HEK293T (cell line): ENCODE data around the gene PRG3.

Experiments used
- CTCF ChIA-PET: fragments of 350-600 bp; formaldehyde crosslinking; extraction: SDS; loops from one replicate; lab custom pipeline; 2021; ENCODE audit warnings: antibody characterized with exemption, inconsistent platforms; lab: Yijun Ruan, JAX
- POLR2A ChIA-PET: fragments of 350-600 bp; formaldehyde crosslinking; extraction: SDS; loops from one replicate; lab custom pipeline; 2020; ENCODE audit warnings: antibody characterized with exemption, inconsistent platforms; lab: Yijun Ruan, JAX
- DNase-seq: peaks from one replicate; pipeline ENCODE4 v3.0.0; 2012; ENCODE audit warnings: mixed read lengths; ENCODE audit errors: extremely low spot score
- ARNT ChIP-seq: fragments of 450-650 bp; IDR thresholded peaks from 2 replicates; pipeline ENCODE4 v1.6.1; 2017; ENCODE audit warnings: mild to moderate bottlenecking
- BHLHE40 ChIP-seq: fragments of 450-650 bp; IDR thresholded peaks from 2 replicates; pipeline ENCODE4 v1.6.1; 2016; ENCODE audit warnings: mild to moderate bottlenecking, moderate library complexity, borderline replicate concordance
- CTBP1 ChIP-seq: fragments of 450-650 bp; IDR thresholded peaks from 2 replicates; pipeline ENCODE4 v1.6.1; 2016; ENCODE audit warnings: borderline replicate concordance
- ELF4 ChIP-seq: fragments of 450-650 bp; IDR thresholded peaks from 2 replicates; pipeline ENCODE4 v1.6.1; 2017; ENCODE audit warnings: antibody characterized with exemption
- FOXA1 ChIP-seq: fragments of 450-650 bp; IDR thresholded peaks from 2 replicates; pipeline ENCODE4 v1.6.1; 2016; ENCODE audit warnings: mild to moderate bottlenecking
- FOXK2 ChIP-seq: fragments of 450-650 bp; IDR thresholded peaks from 2 replicates; pipeline ENCODE4 v1.6.1; 2016; ENCODE audit warnings: mild to moderate bottlenecking
- FOXM1 ChIP-seq: fragments of 450-650 bp; IDR thresholded peaks from 2 replicates; pipeline ENCODE4 v1.6.1; 2017; ENCODE audit warnings: mild to moderate bottlenecking, borderline replicate concordance
- HDGF ChIP-seq: fragments of 450-650 bp; IDR thresholded peaks from 2 replicates; pipeline ENCODE4 v1.6.1; 2017; ENCODE audit warnings: antibody characterized with exemption, borderline replicate concordance
- L3MBTL2 ChIP-seq: fragments of 450-650 bp; conservative IDR thresholded peaks from 2 replicates; pipeline ENCODE4 v1.6.1; 2016; ENCODE audit warnings: mild to moderate bottlenecking
- LEF1 ChIP-seq: fragments of 450-650 bp; IDR thresholded peaks from 2 replicates; pipeline ENCODE4 v1.6.1; 2017; ENCODE audit warnings: mild to moderate bottlenecking, borderline replicate concordance
- NFRKB ChIP-seq: fragments of 450-650 bp; IDR thresholded peaks from 2 replicates; pipeline ENCODE4 v1.6.1; 2016; ENCODE audit warnings: mild to moderate bottlenecking, moderate library complexity
- SP1 ChIP-seq: fragments of 450-650 bp; IDR thresholded peaks from 2 replicates; pipeline ENCODE4 v1.6.1; 2017
- SUZ12 ChIP-seq: fragments of 450-650 bp; IDR thresholded peaks from 2 replicates; pipeline ENCODE4 v1.6.1; 2016; ENCODE audit warnings: mild to moderate bottlenecking
- TARDBP ChIP-seq: fragments of 450-650 bp; IDR thresholded peaks from 2 replicates; pipeline ENCODE4 v1.6.1; 2016
- ZNF384 ChIP-seq: fragments of 450-650 bp; IDR thresholded peaks from 2 replicates; pipeline ENCODE4 v1.6.1; 2016
- TF ChIP-seq, protein P1 (sequence below): fragments of 450-650 bp; IDR thresholded peaks from 2 replicates; pipeline ENCODE4 v1.6.1; 2016

Gene PRG3

DNA sequence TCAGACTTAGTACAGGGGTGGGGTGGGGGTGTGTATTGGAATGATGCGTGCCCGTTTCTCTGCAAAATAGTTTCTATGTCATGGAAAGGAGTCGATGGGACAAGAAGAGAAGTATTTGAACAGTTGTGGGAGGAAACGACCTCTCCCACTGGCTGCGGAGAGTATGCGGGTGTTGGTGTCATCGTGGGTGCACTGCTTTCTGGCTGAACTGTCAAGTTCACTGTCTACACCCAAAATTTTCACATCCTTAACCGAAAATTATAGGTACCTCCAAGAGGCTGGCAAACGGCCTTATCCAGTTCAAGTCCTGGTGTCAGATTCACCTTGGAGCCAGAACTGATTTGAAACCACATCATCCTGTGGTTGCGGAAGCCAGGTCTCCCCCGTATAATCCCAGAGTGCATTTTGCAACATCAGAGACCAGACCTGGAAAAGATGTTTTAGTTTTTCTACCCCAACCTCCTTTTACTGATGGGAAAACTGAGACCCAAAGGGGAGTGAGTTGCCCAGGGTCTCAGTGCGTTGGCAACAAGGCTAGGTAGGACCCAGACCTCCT lies 44.8 kb downstream of the PRG3 start:
- TF ChIP-seq, protein P1, sequence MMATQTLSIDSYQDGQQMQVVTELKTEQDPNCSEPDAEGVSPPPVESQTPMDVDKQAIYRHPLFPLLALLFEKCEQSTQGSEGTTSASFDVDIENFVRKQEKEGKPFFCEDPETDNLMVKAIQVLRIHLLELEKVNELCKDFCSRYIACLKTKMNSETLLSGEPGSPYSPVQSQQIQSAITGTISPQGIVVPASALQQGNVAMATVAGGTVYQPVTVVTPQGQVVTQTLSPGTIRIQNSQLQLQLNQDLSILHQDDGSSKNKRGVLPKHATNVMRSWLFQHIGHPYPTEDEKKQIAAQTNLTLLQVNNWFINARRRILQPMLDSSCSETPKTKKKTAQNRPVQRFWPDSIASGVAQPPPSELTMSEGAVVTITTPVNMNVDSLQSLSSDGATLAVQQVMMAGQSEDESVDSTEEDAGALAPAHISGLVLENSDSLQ: no peak
- no peak for TF ChIP-seq SUZ12
- no peak for TF ChIP-seq BHLHE40
- TF ChIP-seq TARDBP: no peak
- no peak for TF ChIP-seq ARNT
- TF ChIP-seq FOXA1: no peak
- no peak for TF ChIP-seq CTBP1
- TF ChIP-seq ELF4: no peak
- TF ChIP-seq SP1: no peak
- no peak for TF ChIP-seq ZNF384
- no peak for TF ChIP-seq L3MBTL2
- TF ChIP-seq FOXM1: no peak
- POLR2A ChIA-PET: interaction anchor here (1.0 to 7.3 kb wide), 9 partner anchors 9 to 376 kb away, joined by 3 to 121 read pairs (median 3); partner anchors contain the start of genes MED19, SLC43A1, TMX2 and TNKS1BP1
- no peak for DNase-seq
- CTCF ChIA-PET: interaction anchor here (0.7 kb wide), 1 partner anchor 157 kb away, joined by 4 read pairs; no protein-coding TSS in a partner anchor

DNA sequence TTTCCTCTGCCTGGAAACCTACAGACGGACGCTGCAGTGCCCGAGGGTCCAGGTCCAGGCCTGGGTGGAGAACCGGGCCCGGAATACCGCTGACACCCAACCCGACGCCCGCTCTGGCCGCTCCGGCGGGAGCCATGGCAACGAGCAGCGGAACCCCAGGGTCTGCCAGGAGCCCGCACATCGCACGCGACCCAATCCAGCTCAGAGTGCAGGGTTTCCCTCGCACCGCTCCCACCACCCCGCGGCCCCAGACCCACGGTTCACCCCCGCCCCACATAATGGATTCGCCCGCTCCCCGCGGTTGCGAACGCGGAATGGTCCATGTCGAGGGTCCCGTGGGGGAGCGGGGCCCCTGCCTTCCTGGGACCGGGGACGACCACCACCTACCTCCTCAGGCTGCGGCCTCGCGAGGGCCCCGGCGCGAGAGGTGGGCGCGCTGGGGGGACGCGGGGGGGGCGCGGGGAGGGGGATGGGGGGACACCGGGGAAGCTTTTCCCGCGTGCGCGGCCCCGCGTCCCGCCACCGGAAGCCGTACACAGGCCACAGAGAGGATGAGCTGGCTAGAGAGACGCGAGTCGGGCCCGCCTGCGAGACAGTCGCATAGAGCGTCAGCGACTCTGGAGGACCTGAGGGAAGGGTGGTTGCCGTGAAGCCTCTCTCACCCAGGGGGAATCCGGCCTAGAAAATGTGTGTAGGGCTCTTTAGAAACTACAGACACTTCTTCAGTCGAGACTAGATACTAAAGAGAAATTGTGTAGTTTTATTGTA lies 45.4 kb downstream of the PRG3 start, which contains the start of gene SSRP1:
TSS of gene SSRP1 (minus strand) at position 550 of the 768 bp plus-strand sequence. CDS start 771 bp downstream, outside the sequence.
- 0 out of 2 replicates have a peak, but pooled peaks have one; percentile 37 for TF ChIP-seq BHLHE40
- TF ChIP-seq ZNF384: no peak
- TF ChIP-seq L3MBTL2: peak; percentile 42; the same call in 1 of the 2 replicates
- TF ChIP-seq ELF4: peak; percentile 33; the same call in 1 of the 2 replicates
- TF ChIP-seq FOXK2: no peak
- TF ChIP-seq HDGF: no peak
- TF ChIP-seq FOXA1: no peak
- TF ChIP-seq TARDBP: no peak
- no peak for TF ChIP-seq LEF1
- no peak for TF ChIP-seq ARNT
- POLR2A ChIA-PET: interaction anchor here (0.7 to 7.3 kb wide), 10 partner anchors 10 to 377 kb away, joined by 3 to 121 read pairs (median 3); partner anchors contain the start of genes MED19, SLC43A1, TMX2 and TNKS1BP1
- DNase-seq: peak; percentile 89
- CTCF ChIA-PET: no interaction called here

DNA sequence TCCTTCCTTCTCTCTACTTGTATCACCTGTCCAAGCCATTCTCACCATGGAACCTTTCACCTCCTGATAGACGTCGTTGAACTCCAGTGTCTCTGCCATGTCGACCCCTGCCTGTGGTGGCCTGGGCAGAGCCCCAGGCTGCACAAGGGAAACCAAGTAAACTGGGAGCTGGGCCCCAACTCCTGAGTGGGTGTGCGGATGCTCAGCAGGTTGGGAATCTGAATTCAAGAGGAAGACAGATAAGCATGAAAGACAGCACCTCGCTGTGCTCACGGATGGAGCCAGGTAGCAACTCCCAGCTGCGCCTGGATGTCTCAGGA lies 46.0 kb downstream of the PRG3 start:
- no peak for DNase-seq
- ChIA-PET CTCF (no interaction called here), POLR2A (interaction anchor here (0.7 to 7.3 kb wide), 8 partner anchors 10 to 377 kb away, joined by 3 to 121 read pairs (median 3); partner anchors contain the start of genes MED19, TMX2 and TNKS1BP1)
- TF ChIP-seq ELF4 (no peak), NFRKB (no peak), TARDBP (no peak), SP1 (no peak), CTBP1 (no peak), ARNT (no peak), LEF1 (no peak)

DNA sequence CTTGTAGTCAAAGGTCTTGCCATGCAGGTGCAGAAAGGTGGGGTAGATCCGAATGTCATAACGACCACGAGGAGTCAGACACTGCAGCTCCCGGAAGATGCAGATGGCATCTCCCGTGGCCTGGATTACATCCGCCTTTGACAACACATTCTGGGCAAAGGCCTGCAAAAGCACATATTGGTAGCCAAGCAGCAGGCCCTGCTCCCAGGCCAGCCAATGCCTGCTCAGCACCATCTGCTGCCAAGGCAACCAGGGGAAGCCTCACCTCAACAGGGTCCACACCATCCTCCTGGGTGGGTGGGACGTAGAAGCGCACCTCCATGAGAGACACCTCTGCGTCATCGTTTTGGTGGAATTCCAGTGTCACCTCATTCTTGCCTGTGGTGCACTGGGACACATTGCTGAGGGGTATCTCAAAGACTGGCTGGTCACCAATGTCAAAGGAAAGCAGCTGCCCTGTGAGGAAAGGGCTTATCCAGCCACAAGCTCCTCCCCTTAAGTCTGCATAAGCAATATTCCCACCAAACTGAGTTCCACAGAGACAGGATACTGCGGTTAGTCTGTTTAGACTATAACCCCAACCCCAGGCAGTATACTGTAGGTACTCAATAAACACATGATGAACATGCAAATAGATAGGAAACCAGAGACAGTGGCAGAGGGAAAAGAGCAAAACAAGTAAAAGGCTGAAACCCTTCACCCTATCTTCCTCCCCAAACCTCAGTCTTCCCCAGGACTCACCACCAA lies 48.1 kb downstream of the PRG3 start:
- TF ChIP-seq BHLHE40 (no peak), SUZ12 (no peak), LEF1 (no peak), SP1 (no peak), CTBP1 (no peak)
- POLR2A ChIA-PET: interaction anchor here (1.1 kb wide), 1 partner anchor 8 kb away, joined by 4 read pairs; the partner anchor contains the start of gene TNKS1BP1
- DNase-seq: no peak
- CTCF ChIA-PET: no interaction called here

DNA sequence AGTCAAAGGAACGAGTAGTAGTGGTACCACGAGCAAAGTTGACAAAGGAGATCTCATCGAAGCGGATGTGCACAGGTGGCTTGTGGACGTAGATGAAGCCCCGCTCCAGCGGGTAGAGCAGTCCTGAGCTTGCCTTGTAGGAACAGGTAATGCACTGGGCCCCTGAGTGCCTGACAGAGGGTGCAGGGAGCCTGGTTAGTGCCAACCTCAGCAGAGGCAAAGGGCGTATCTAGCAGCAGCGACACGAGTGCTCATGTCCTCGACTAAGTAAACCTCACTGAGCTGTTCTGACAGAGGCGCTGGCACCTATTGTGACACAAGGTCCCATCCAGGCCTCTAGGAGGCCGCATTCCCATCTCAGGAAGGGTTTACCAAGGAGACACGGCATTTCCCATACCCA lies 49.2 kb downstream of the PRG3 start:
- ChIA-PET CTCF (no interaction called here), POLR2A (no interaction called here)
- TF ChIP-seq TARDBP (no peak), NFRKB (no peak), L3MBTL2 (no peak), FOXM1 (no peak)
- TF ChIP-seq, protein P1: no peak
- no peak for DNase-seq

DNA sequence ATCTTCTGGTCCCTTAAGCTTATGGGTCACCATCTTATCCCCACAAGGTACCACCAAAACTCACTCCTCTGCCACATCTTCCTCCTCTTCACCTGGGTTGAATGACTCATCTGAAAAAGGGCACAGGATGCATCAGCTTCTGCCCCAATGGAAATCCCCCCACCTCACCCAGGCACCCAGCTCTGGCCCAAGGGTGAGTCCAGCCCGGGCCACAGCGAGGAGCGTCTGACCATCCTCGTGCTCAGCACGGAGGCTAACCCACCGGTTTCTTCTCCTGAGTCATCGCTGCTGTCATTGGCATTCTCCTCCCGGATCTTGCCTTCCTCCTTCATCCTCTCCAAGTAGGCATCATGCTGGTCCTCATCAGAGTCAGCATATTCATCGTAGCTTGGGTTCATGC lies 50.9 kb downstream of the PRG3 start:
- TF ChIP-seq CTBP1: no peak
- TF ChIP-seq ZNF384: no peak
- TF ChIP-seq BHLHE40: no peak
- no peak for TF ChIP-seq TARDBP
- no peak for TF ChIP-seq ELF4
- TF ChIP-seq, protein P1: no peak
- no peak for TF ChIP-seq SP1
- no peak for TF ChIP-seq HDGF
- TF ChIP-seq ARNT: no peak
- no peak for TF ChIP-seq FOXA1
- no peak for TF ChIP-seq SUZ12
- TF ChIP-seq FOXM1: no peak
- no peak for TF ChIP-seq NFRKB
- TF ChIP-seq L3MBTL2: no peak
- no peak for TF ChIP-seq FOXK2
- DNase-seq: no peak
- ChIA-PET CTCF (no interaction called here), POLR2A (no interaction called here)
